H9 (cell line): ENCODE measurements around the gene STK24. TPM values are rescaled to one million over a fixed set of nuclear protein-coding genes. Genes with fewer than 3 reads are reported as not detected.

ENCODE experiments used
- DNase-seq: peaks from one replicate; pipeline ENCODE4 v3.0.0-alpha.2; 2017
- H2AFZ ChIP-seq: one replicate; pipeline ENCODE4 v1.6.1; 2013; ENCODE audit warnings: mild to moderate bottlenecking, low read length, control low read depth, moderate library complexity
- H2AK5ac ChIP-seq: 2 replicates; pipeline ENCODE4 v1.6.1; 2013; ENCODE audit warnings: low read length, control low read depth, mixed read lengths; ENCODE audit not compliant: insufficient read length
- H2BK120ac ChIP-seq: one replicate; pipeline ENCODE4 v1.6.1; 2013; ENCODE audit warnings: low read depth, mild to moderate bottlenecking, low read length, control low read depth, inconsistent platforms; ENCODE audit not compliant: poor library complexity, severe bottlenecking
- H2BK12ac ChIP-seq: 2 replicates; pipeline ENCODE4 v1.6.1; 2013; ENCODE audit warnings: low read length, control low read depth, mixed read lengths, low read depth; ENCODE audit not compliant: insufficient read length
- H2BK15ac ChIP-seq: 2 replicates; pipeline ENCODE4 v1.6.1; 2013; ENCODE audit warnings: low read depth, low read length, control low read depth
- H2BK20ac ChIP-seq: one replicate; pipeline ENCODE4 v1.6.1; 2013; ENCODE audit warnings: low read depth, mild to moderate bottlenecking, low read length, control low read depth, inconsistent platforms; ENCODE audit not compliant: poor library complexity, severe bottlenecking
- H2BK5ac ChIP-seq: 2 replicates; pipeline ENCODE4 v1.6.1; 2013; ENCODE audit warnings: low read length, control low read depth, mixed read lengths; ENCODE audit not compliant: insufficient read length
- H3K14ac ChIP-seq: 2 replicates; pipeline ENCODE4 v1.6.1; 2013; ENCODE audit warnings: low read length, control low read depth; ENCODE audit not compliant: insufficient read depth
- H3K18ac ChIP-seq: 2 replicates; pipeline ENCODE4 v1.6.1; 2013; ENCODE audit warnings: low read depth, mild to moderate bottlenecking, mixed read lengths, low read length, control low read depth; ENCODE audit not compliant: insufficient read length
- H3K23ac ChIP-seq: 2 replicates; pipeline ENCODE4 v1.6.1; 2013; ENCODE audit warnings: low read length, control low read depth, mixed read lengths, low read depth; ENCODE audit not compliant: insufficient read length
- H3K23me2 ChIP-seq: 2 replicates; pipeline ENCODE4 v1.6.1; 2013; ENCODE audit warnings: low read depth, mild to moderate bottlenecking, mixed read lengths, low read length, control low read depth; ENCODE audit not compliant: insufficient read length, poor library complexity, severe bottlenecking
- H3K27ac ChIP-seq: 2 replicates; pipeline ENCODE4 v1.5.1; 2013; ENCODE audit warnings: low read length, control low read depth, mixed read lengths, low read depth; ENCODE audit not compliant: insufficient read length
- H3K27me3 ChIP-seq: 2 replicates; pipeline ENCODE4 v1.6.1; 2013; ENCODE audit warnings: low read length, control low read depth, inconsistent platforms; ENCODE audit not compliant: insufficient read depth
- H3K4ac ChIP-seq: 2 replicates; pipeline ENCODE4 v1.6.1; 2013; ENCODE audit warnings: low read depth, mild to moderate bottlenecking, control low read depth, inconsistent platforms, low read length, moderate library complexity
- H3K4me1 ChIP-seq: 2 replicates; pipeline ENCODE4 v1.6.1; 2013; ENCODE audit warnings: low read length, control low read depth, inconsistent platforms; ENCODE audit not compliant: insufficient read depth
- H3K4me2 ChIP-seq: 2 replicates; pipeline ENCODE4 v1.6.1; 2013; ENCODE audit warnings: low read length, control low read depth, mixed read lengths; ENCODE audit not compliant: insufficient read length, insufficient read depth
- H3K56ac ChIP-seq: 2 replicates; pipeline ENCODE4 v1.6.1; 2013; ENCODE audit warnings: low read depth, mild to moderate bottlenecking, mixed read lengths, low read length, control low read depth; ENCODE audit not compliant: insufficient read length
- H3K79me1 ChIP-seq: 2 replicates; pipeline ENCODE4 v1.6.1; 2013; ENCODE audit warnings: low read depth, mild to moderate bottlenecking, moderate library complexity, low read length, control low read depth, inconsistent platforms; ENCODE audit not compliant: insufficient read depth, poor library complexity, severe bottlenecking
- H3K79me2 ChIP-seq: 2 replicates; pipeline ENCODE4 v1.6.1; 2013; ENCODE audit warnings: low read length, control low read depth, inconsistent platforms; ENCODE audit not compliant: insufficient read depth
- H3K9ac ChIP-seq: 2 replicates; pipeline ENCODE4 v1.6.1; 2013; ENCODE audit warnings: low read length, control low read depth, mixed read lengths; ENCODE audit not compliant: insufficient read length; ENCODE audit errors: extremely low read depth
- H3K9me3 ChIP-seq: one replicate; pipeline ENCODE4 v1.6.1; 2013; ENCODE audit warnings: low read depth, low read length, inconsistent platforms; ENCODE audit not compliant: control insufficient read depth
- H3T11ph ChIP-seq: one replicate; pipeline ENCODE4 v1.6.1; 2013; ENCODE audit warnings: mild to moderate bottlenecking, low read length, control low read depth, inconsistent platforms
- H4K20me1 ChIP-seq: one replicate; pipeline ENCODE4 v1.6.1; 2013; ENCODE audit not compliant: control insufficient read depth, insufficient read length, insufficient read depth
- H4K5ac ChIP-seq: 2 replicates; pipeline ENCODE4 v1.6.1; 2013; ENCODE audit warnings: low read depth, mild to moderate bottlenecking, mixed read lengths, low read length, control low read depth; ENCODE audit not compliant: insufficient read length
- H4K8ac ChIP-seq: replicated peaks from 2 replicates; pipeline ENCODE4 v1.6.1; 2013; ENCODE audit warnings: low read length, control low read depth, mixed read lengths, low read depth; ENCODE audit not compliant: insufficient read length
- H4K91ac ChIP-seq: 2 replicates; pipeline ENCODE4 v1.6.1; 2013; ENCODE audit warnings: low read depth, mild to moderate bottlenecking, moderate library complexity, mixed read lengths, low read length, control low read depth; ENCODE audit not compliant: insufficient read length
- H3K27ac Mint-ChIP-seq, 3 experiments: 2 replicates in 2 of 3; 3 replicates in 1 of 3; pipeline ENCODE4 v1.8.0; 2020 to 2021; ENCODE audit warnings: mixed read lengths in 3 of 3, mild to moderate bottlenecking in 1 of 3, moderate library complexity in 1 of 3
- H3K27me3 Mint-ChIP-seq: 2 replicates; pipeline ENCODE4 v1.8.0; 2021; ENCODE audit warnings: low read depth, mild to moderate bottlenecking, moderate library complexity, mixed read lengths
- H3K36me3 Mint-ChIP-seq, 3 experiments: 2 replicates in 2 of 3; 3 replicates in 1 of 3; pipeline ENCODE4 v1.8.0; 2020 to 2021; ENCODE audit warnings: low read depth in 3 of 3, mixed read lengths in 3 of 3; ENCODE audit not compliant: insufficient read depth in 1 of 3
- H3K4me1 Mint-ChIP-seq, 2 experiments: 2 replicates each; pipeline ENCODE4 v1.8.0; 2020; ENCODE audit warnings: mixed read lengths in 2 of 2
- H3K4me3 Mint-ChIP-seq, 2 experiments: 2 replicates in 1 of 2; 3 replicates in 1 of 2; pipeline ENCODE4 v1.8.0; 2020 to 2021; ENCODE audit warnings: mild to moderate bottlenecking in 2 of 2, mixed read lengths in 2 of 2, moderate library complexity in 1 of 2
- H3K9me3 Mint-ChIP-seq, 2 experiments: 2 replicates in 1 of 2; 3 replicates in 1 of 2; pipeline ENCODE4 v1.8.0; 2020; ENCODE audit warnings: mild to moderate bottlenecking in 2 of 2, mixed read lengths in 2 of 2, moderate library complexity in 1 of 2
- CTCF ChIP-seq: fragments of 200-600 bp; sonication (generic); conservative IDR thresholded peaks from 3 replicates; pipeline ENCODE4 v1.8.0; 2021; ENCODE audit warnings: antibody characterized with exemption, mild to moderate bottlenecking
- WGBS: extraction: QIAGEN DNeasy Blood & Tissue Kit; methylation state at CpG from one replicate; pipeline ENCODE4 v1.1.7; 2013; ENCODE audit warnings: missing lambda C conversion rate, low lambda C conversion rate, mixed read lengths; ENCODE audit not compliant: insufficient read length; ENCODE audit errors: extremely low coverage; 5-methylcytosine and 5-hydroxymethylcytosine counted together
- total RNA-seq: library from RNA; stranded (reverse); gene quantifications from 2 replicates; pipeline ENCODE4 v1.2.1, GENCODE V29; 2021

STK24 gene
- total RNA-seq, 1 experiment from 2014 or later: 134 TPM

- peaks cover 32% of the 10 kb centered on the region; the same call in 1 of the 2 replicates for H3K4me1 ChIP-seq
- H3K9me3 ChIP-seq: no peaks in the 10 kb centered on the region
- no peak overlapping the region for H3K4ac ChIP-seq
- H4K91ac ChIP-seq: no peak overlapping the region
- WGBS: no CpG with 5 or more reads among the region's 13 CpGs
- no peaks in the 10 kb centered on the region for H4K20me1 ChIP-seq
- no peaks in the 10 kb centered on the region for H3K27me3 ChIP-seq
- H4K8ac ChIP-seq: no peak overlapping the region
- H3K23me2 ChIP-seq: peaks cover 2% of the 10 kb centered on the region
- H3K18ac ChIP-seq: no peak overlapping the region
- Mint-ChIP-seq H3K27ac (peak overlapping the region in 2 of 3 experiments; percentile 7 to 94; a peak in 3 of 7 replicates), H3K4me1 (peaks cover 84 to 87% of the 10 kb centered on the region in 2 experiments), H3K27me3 (no peaks in the 10 kb centered on the region), H3K4me3 (no peak overlapping the region; a peak in 1 of 5 replicates), H3K36me3 (peaks cover 6 to 25% (median 13%) of the 10 kb centered on the region in 3 experiments), H3K9me3 (no peaks in the 10 kb centered on the region; a peak in 1 of 5 replicates)
- no peak overlapping the region for H3K56ac ChIP-seq
- H3K9ac ChIP-seq: no peak overlapping the region
- H2AK5ac ChIP-seq: no peak overlapping the region
- H3K79me2 ChIP-seq: peaks cover 68% of the 10 kb centered on the region; the same call in 1 of the 2 replicates
- no peak overlapping the region for H2AFZ ChIP-seq
- H3K27ac ChIP-seq: no peak overlapping the region
- H3K79me1 ChIP-seq: peaks cover 10% of the 10 kb centered on the region
- H3T11ph ChIP-seq: no peak overlapping the region
- H2BK20ac ChIP-seq: no peak overlapping the region
- no peak overlapping the region for H3K4me2 ChIP-seq
- H3K23ac ChIP-seq: no peak overlapping the region
- H2BK5ac ChIP-seq: no peak overlapping the region
- H2BK15ac ChIP-seq: no peak overlapping the region
- no peak overlapping the region for H4K5ac ChIP-seq
- DNase-seq: no peak
- H2BK12ac ChIP-seq: no peak overlapping the region
- no peak overlapping the region for H3K14ac ChIP-seq
- H2BK120ac ChIP-seq: no peak overlapping the region
- no peak for TF ChIP-seq CTCF
These were observed 9.8 kb downstream of the STK24 start for GRCh38 chr13:98567140-98567539.
